MCF 10A (cell line): Measurements from ENCODE around the gene NCKAP5L. TPM values are rescaled to one million over a fixed set of nuclear protein-coding genes. Genes with fewer than 3 reads are reported as not detected.
A peak's percentile ranks its signal among the peaks of the same experiment; 100 is the strongest.

ENCODE experiments used
- BruUV-seq: library from RNA; stranded (reverse); fragments of 400-500 nt; replicated peaks from 2 replicates; lab custom pipeline; 2021; lab: Mats Ljungman, UMichigan
- CTCF ChIA-PET: fragments of 300-600 bp; sonication (Branson Sonifier 250); formaldehyde crosslinking; extraction: SDS; loops from one replicate; lab custom pipeline; 2021; ENCODE audit warnings: antibody characterized with exemption, inconsistent platforms; lab: Yijun Ruan, JAX
- POLR2A ChIA-PET: fragments of 300-600, 350-650 bp; sonication (Branson Sonifier 250); formaldehyde crosslinking; extraction: SDS; loops from one replicate; lab custom pipeline; 2020; ENCODE audit warnings: antibody characterized with exemption, inconsistent platforms; lab: Yijun Ruan, JAX
- DNase-seq: peaks from one replicate; pipeline ENCODE4 v3.0.0-alpha.2; 2018; ENCODE audit not compliant: unreplicated experiment
- H3K27ac Mint-ChIP-seq: one replicate; pipeline ENCODE4 v1.8.0; 2022; ENCODE audit warnings: mild to moderate bottlenecking, low read depth, mixed read lengths; ENCODE audit not compliant: unreplicated experiment
- H3K27me3 Mint-ChIP-seq: one replicate; pipeline ENCODE4 v1.8.0; 2022; ENCODE audit warnings: mixed read lengths; ENCODE audit not compliant: insufficient read depth, unreplicated experiment
- H3K36me3 Mint-ChIP-seq: one replicate; pipeline ENCODE4 v1.8.0; 2022; ENCODE audit warnings: mild to moderate bottlenecking, moderate library complexity, mixed read lengths; ENCODE audit not compliant: insufficient read depth, unreplicated experiment
- H3K4me1 Mint-ChIP-seq: one replicate; pipeline ENCODE4 v1.8.0; 2022; ENCODE audit warnings: mixed read lengths; ENCODE audit not compliant: insufficient read depth, unreplicated experiment
- H3K4me3 Mint-ChIP-seq: one replicate; pipeline ENCODE4 v1.8.0; 2022; ENCODE audit warnings: mild to moderate bottlenecking, moderate library complexity, mixed read lengths; ENCODE audit not compliant: unreplicated experiment
- H3K9me3 Mint-ChIP-seq: one replicate; pipeline ENCODE4 v1.8.0; 2022; ENCODE audit warnings: mixed read lengths; ENCODE audit not compliant: unreplicated experiment
- CTCF ChIP-seq: fragments of 200-600 bp; IDR thresholded peaks from one replicate; pipeline ENCODE4 v1.8.0; 2022; ENCODE audit warnings: antibody characterized with exemption, mild to moderate bottlenecking; ENCODE audit not compliant: unreplicated experiment
- intact Hi-C: fragments of 100-400 bp; cut with micrococcal nuclease; formaldehyde crosslinking; loops from 2 replicates; pipeline ENCODE4 v1.14.1; 2022
- total RNA-seq: library from RNA; stranded (reverse); gene quantifications from 2 replicates; pipeline ENCODE4 v1.2.3, GENCODE V29; 2022

Gene NCKAP5L
- total RNA-seq, 1 experiment from 2014 or later: 19.9 TPM

- ChIA-PET CTCF (interaction anchor here (1.0 to 1.2 kb wide), 3 partner anchors 9 to 306 kb away, joined by 3 to 5 read pairs (median 4); no protein-coding TSS in a partner anchor), POLR2A (interaction anchor here (1.4 kb wide), 1 partner anchor 23 kb away, joined by 4 read pairs; the partner anchor contains the start of gene TMBIM6)
- TF ChIP-seq CTCF: no peak
- Mint-ChIP-seq H3K9me3 (no peaks in the 10 kb centered on the region), H3K27ac (no peak overlapping the region), H3K4me1 (no peaks in the 10 kb centered on the region), H3K4me3 (no peak overlapping the region), H3K36me3 (peaks cover 72% of the 10 kb centered on the region), H3K27me3 (no peaks in the 10 kb centered on the region)
- DNase-seq: no peak
- intact Hi-C loops: no loop called here
- no TSS peak for BruUV-seq
Measured at GRCh38 chr12:49764126-49764525, 64.1 kb downstream of the NCKAP5L start.

GRCh38 chr12:49763006-49763591 lies 65.1 kb downstream of the NCKAP5L start:
- no peaks in the 10 kb centered on the region for H3K9me3 Mint-ChIP-seq
- DNase-seq: peak; percentile 57
- H3K27ac Mint-ChIP-seq: peak overlapping the region; percentile 61
- POLR2A ChIA-PET: interaction anchor here (0.9 to 1.5 kb wide), 3 partner anchors 13 to 84 kb away, joined by 3 to 5 read pairs (median 3); partner anchors contain the start of gene BCDIN3D
- H3K36me3 Mint-ChIP-seq: peaks cover 83% of the 10 kb centered on the region
- no peaks in the 10 kb centered on the region for H3K4me1 Mint-ChIP-seq
- no peak overlapping the region for H3K4me3 Mint-ChIP-seq
- peak; percentile 53 for TF ChIP-seq CTCF
- H3K27me3 Mint-ChIP-seq: no peaks in the 10 kb centered on the region
- BruUV-seq: no TSS peak
- intact Hi-C loops: no loop called here
- CTCF ChIA-PET: interaction anchor here (0.6 to 2.7 kb wide), 10 partner anchors 10 to 205 kb away, joined by 3 to 15 read pairs (median 5); no protein-coding TSS in a partner anchor

- peaks cover 87% of the 10 kb centered on the region for H3K36me3 Mint-ChIP-seq
- intact Hi-C loops: no loop called here
- ChIA-PET POLR2A (interaction anchor here (0.9 to 1.5 kb wide), 5 partner anchors 12 to 83 kb away, joined by 3 to 6 read pairs (median 3); partner anchors contain the start of genes BCDIN3D and TMBIM6), CTCF (interaction anchor here (0.6 to 2.7 kb wide), 17 partner anchors 10 to 232 kb away, joined by 3 to 15 read pairs (median 4); partner anchors contain the start of gene TMBIM6)
- no peaks in the 10 kb centered on the region for H3K27me3 Mint-ChIP-seq
- H3K4me3 Mint-ChIP-seq: no peak overlapping the region
- H3K4me1 Mint-ChIP-seq: no peaks in the 10 kb centered on the region
- H3K9me3 Mint-ChIP-seq: no peaks in the 10 kb centered on the region
- peak overlapping the region; percentile 61 for H3K27ac Mint-ChIP-seq
- BruUV-seq: no TSS peak
- TF ChIP-seq CTCF: no peak
- DNase-seq: no peak
Measured at GRCh38 chr12:49762468-49762847, 65.8 kb downstream of the NCKAP5L start.

GRCh38 chr12:49761677-49762467 lies 66.3 kb downstream of the NCKAP5L start:
- CTCF ChIA-PET: interaction anchor here (0.6 to 2.7 kb wide), 16 partner anchors 9 to 233 kb away, joined by 3 to 15 read pairs (median 4); partner anchors contain the start of gene TMBIM6
- no peak overlapping the region for H3K27ac Mint-ChIP-seq
- intact Hi-C loops: no loop called here
- POLR2A ChIA-PET: interaction anchor here (0.9 to 1.5 kb wide), 5 partner anchors 12 to 83 kb away, joined by 3 to 6 read pairs (median 3); partner anchors contain the start of genes BCDIN3D and TMBIM6
- no peak for DNase-seq
- no peak overlapping the region for H3K4me3 Mint-ChIP-seq
- no peak for TF ChIP-seq CTCF
- H3K36me3 Mint-ChIP-seq: peaks cover 90% of the 10 kb centered on the region
- H3K9me3 Mint-ChIP-seq: no peaks in the 10 kb centered on the region
- H3K27me3 Mint-ChIP-seq: no peaks in the 10 kb centered on the region
- no TSS peak for BruUV-seq
- H3K4me1 Mint-ChIP-seq: no peaks in the 10 kb centered on the region
